Spinal cord (tissue), 10 donors: ENCODE data around the gene KBTBD12. TPM values are rescaled to one million over a fixed set of nuclear protein-coding genes. Genes with fewer than 3 reads are reported as not detected.
"Not testable (repeated sequence)": the region's sequence is repeated elsewhere in the genome, so short reads cannot be mapped to it uniquely, and the experiment has no call there.

Source experiments
- DNase-seq, 6 donors: peaks; one replicate each; pipeline versions ENCODE4 v3.0.0 to v3.0.0-alpha.2; 2013 to 2015; ENCODE audit warnings: low spot score in 6 of 6, low read depth in 4 of 6
- H3K27ac ChIP-seq: one replicate; pipeline ENCODE4 v1.5.1; 2013; ENCODE audit warnings: low read depth, low read length, control low read depth
- H3K27me3 ChIP-seq: one replicate; pipeline ENCODE4 v1.6.1; 2013; ENCODE audit warnings: low read length; ENCODE audit not compliant: control insufficient read depth, insufficient read depth
- H3K36me3 ChIP-seq: one replicate; pipeline ENCODE4 v1.6.1; 2013; ENCODE audit warnings: low read length; ENCODE audit not compliant: control insufficient read depth, insufficient read depth
- H3K4me1 ChIP-seq: one replicate; pipeline ENCODE4 v1.6.1; 2013; ENCODE audit warnings: low read length; ENCODE audit not compliant: control insufficient read depth, insufficient read depth
- H3K4me3 ChIP-seq: one replicate; pipeline ENCODE4 v1.5.1; 2013; ENCODE audit warnings: low read depth, low read length, control low read depth
- H3K9me3 ChIP-seq: one replicate; pipeline ENCODE4 v1.6.1; 2013; ENCODE audit warnings: low read length; ENCODE audit not compliant: control insufficient read depth, insufficient read depth
- WGBS: methylation state at CpG from one replicate; pipeline ENCODE4 v1.1.5; 2013; ENCODE audit warnings: missing lambda C conversion rate; ENCODE audit not compliant: insufficient coverage; 5-methylcytosine and 5-hydroxymethylcytosine counted together
- long read RNA-seq, 4 donors: transcript quantifications; one replicate each; lab custom pipeline, GENCODE V29; 2026
- polyA plus RNA-seq, 2 donors: library from polyadenylated mRNA; unstranded; fragments of 120-200 nt; gene quantifications; one replicate each; pipeline ENCODE4 v1.2.1, GENCODE V29; 2013; ENCODE audit not compliant: insufficient read length in 2 of 2
- total RNA-seq, 2 donors: library from RNA; depleted of rRNA in 1 of 2; stranded (reverse); fragments of 120-200 nt in 1 of 2; fragments of >200 nt in 1 of 2; gene quantifications; one replicate each; pipeline versions ENCODE4 v1.2.3 to v1.2.4, GENCODE V29; 2013 to 2014
- donor health status: healthy.

Gene KBTBD12
- total RNA-seq (1 to 10 TPM in 1 of 2 donors, under 1 TPM in 1; 0.94 to 1.8 TPM), polyA plus RNA-seq (1 to 10 TPM; 1.1 to 1.3 TPM)
- long read RNA-seq, donor 1, partial matches to known transcripts = 82 of 107 reads
- long read RNA-seq, donor 1, other reads (novel, unspliced or antisense) = 25 of 107 reads
- long read RNA-seq, donor 2 = 0 reads
- long read RNA-seq, donor 3, partial matches to known transcripts = 0 of 1 reads
- long read RNA-seq, donor 3, other reads (novel, unspliced or antisense) = 0 of 1 reads
- long read RNA-seq, donor 4 = 0 reads

DNA sequence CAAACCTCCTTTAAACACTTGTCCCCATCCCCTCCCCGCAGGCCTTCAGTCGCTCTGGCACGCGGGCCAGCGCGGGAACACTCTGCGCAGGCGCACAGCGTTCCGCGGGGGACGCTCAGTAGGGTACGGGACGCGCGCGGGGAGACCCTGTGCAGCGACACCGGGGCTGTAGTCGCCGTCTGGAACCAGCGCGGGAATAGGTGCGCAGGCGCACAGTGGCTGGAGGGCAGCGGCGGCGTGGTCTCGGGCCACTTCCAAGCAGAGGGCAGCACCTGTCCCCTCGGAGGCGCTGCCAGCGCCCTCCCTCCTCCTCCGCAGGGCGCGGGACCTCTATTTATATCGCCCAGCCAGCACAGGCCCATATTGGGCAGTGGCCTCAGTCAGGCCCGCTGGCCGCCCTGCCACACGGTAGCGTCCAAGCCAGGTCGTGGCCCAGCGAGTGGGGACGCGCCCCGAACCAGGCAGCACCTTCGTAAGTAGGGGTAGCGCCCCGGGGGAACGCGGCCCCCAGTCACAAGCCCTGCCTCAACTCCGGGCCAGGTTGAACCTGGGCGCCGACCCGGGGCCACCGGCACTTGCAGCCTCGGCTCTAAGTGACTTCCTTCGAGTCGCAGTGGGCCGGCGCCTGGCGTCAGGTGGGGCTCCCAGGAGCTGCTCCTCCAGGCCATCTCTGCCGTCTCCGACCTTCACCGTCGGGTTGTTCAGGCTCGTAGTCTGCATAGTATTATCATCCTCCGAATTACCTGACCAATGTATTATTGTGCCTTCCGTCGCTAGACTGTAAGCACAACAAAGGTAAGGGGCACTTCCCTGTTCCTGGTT lies at the start of gene KBTBD12:
KBTBD12 (plus strand) TSS at position 118 of the 822 bp plus-strand sequence. CDS start 7,830 bp downstream, outside the sequence.
- WGBS = 8% methylated on average over 67 of the region's 69 CpGs
- Histone ChIP-seq H3K36me3 (no peaks in the 10 kb centered on the region), H3K9me3 (no peaks in the 10 kb centered on the region), H3K4me1 (peaks cover 25% of the 10 kb centered on the region), H3K27ac (no peak within 1 kb of the TSS), H3K27me3 (peaks cover 6% of the 10 kb centered on the region), H3K4me3 (peak within 1 kb of the TSS; percentile 29)
- DNase-seq = peak in 2 of 6 donors; percentile 77 to 81

DNA sequence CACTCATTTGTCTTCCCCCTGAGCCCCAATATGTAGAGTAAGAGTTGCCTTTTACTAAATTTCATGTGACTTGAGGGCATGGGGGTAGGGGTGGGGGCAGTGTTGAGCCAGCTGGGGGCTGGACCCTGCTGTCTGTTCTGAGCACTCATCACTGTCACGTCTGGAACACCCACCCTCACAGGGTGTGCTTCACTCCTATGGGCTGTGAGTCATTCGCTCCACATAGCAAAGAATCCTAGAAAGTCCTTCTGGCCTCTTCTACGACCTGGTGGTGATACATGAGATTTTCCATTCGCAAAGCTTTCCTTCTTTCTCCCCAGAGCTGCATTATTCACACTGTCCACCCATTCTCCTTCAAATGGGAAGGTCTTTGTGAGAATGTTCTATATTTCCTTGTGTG lies 49.1 kb upstream of the KBTBD12 start:
- H3K4me1 ChIP-seq = no peaks in the 10 kb centered on the region
- no peak overlapping the region for H3K27ac ChIP-seq
- H3K4me3 ChIP-seq = no peak overlapping the region
- no peak for DNase-seq
- H3K36me3 ChIP-seq = no peaks in the 10 kb centered on the region
- no peaks in the 10 kb centered on the region for H3K9me3 ChIP-seq
- WGBS = 100% methylated on average over 1 of the region's 4 CpGs
- H3K27me3 ChIP-seq = no peaks in the 10 kb centered on the region

DNA sequence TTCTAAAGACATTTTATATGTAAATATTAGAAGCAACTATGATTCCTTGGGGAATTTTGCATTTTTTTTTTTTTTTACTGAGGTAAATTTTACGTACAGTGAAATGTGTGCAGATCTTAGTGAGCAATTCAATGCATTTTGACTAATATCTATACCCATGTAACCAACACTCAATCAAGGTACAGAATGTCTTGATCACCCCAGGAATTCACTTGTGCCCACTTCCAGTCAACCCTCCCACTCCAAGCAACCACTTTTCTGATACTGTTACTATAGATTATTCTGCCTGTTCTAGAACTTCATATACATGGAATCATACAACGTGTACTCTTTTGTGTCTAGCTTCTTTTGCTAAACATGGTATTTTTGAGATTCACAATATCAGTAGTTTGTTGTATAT lies 47.6 kb upstream of the KBTBD12 start:
- H3K9me3 ChIP-seq = no peaks in the 10 kb centered on the region
- H3K36me3 ChIP-seq = no peaks in the 10 kb centered on the region
- no peaks in the 10 kb centered on the region for H3K4me1 ChIP-seq
- no CpG with 5 or more reads among the region's 2 CpGs for WGBS
- no peak overlapping the region for H3K27ac ChIP-seq
- H3K4me3 ChIP-seq = no peak overlapping the region
- no peaks in the 10 kb centered on the region for H3K27me3 ChIP-seq
- DNase-seq = no peak

DNA sequence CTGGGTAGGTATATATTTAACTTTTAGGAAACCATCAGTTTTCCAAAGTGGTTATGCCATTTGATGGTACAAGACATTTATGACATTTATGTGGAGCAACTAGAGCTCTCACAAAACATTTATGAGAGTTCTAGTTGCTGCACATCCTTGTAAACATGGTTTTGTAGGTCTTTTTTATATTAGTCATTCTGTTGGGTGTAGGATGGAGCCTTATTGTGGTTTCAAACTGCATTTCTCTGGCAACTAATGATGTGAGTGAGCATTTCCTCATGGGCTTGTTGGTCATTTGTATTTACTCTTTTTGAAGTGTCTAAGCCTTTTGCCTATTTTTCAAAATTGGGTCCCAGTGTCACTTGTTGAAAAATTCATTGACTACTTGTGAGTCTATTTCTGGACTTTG lies 47.0 kb upstream of the KBTBD12 start:
- Histone ChIP-seq H3K36me3 (no peaks in the 10 kb centered on the region), H3K27ac (no peak overlapping the region), H3K9me3 (no peaks in the 10 kb centered on the region), H3K4me1 (no peaks in the 10 kb centered on the region), H3K4me3 (no peak overlapping the region), H3K27me3 (no peaks in the 10 kb centered on the region)
- no peak for DNase-seq

GRCh38 chr3:127870156-127870555 lies 44.9 kb upstream of the KBTBD12 start:
- H3K4me3 ChIP-seq = no peak overlapping the region
- peak in 2 of 6 donors; percentile 42 to 89 for DNase-seq

DNA sequence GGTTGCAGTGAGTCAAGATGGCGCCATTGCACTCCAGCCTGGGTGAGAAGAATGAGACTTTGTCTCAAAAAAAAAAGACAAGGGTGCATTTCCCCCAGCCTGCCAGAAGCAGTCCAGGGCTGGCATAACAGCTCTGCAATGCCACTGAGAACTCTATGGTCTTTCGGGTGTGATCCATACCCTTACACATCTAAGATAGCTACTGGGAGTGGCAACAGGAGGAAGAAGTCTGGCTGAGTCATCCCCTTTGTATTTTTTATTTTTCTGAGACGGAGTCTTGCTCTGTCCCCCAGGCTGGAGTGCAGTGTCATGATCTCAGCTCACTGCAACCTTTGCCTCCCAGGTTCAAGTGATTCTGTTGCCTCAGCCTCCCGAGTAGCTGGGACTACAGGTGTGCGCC lies 40.9 kb upstream of the KBTBD12 start:
- H3K36me3 ChIP-seq, H3K27me3 ChIP-seq, H3K4me3 ChIP-seq, DNase-seq, H3K9me3 ChIP-seq, H3K27ac ChIP-seq, H3K4me1 ChIP-seq: not testable (repeated sequence)
- WGBS = 98% methylated on average over 5 of the region's 5 CpGs

More at GRCh38 chr3:127870156-127870555, 44.9 kb upstream of the KBTBD12 start:
- Histone ChIP-seq H3K27me3 (no peaks in the 10 kb centered on the region), H3K4me1 (no peaks in the 10 kb centered on the region), H3K36me3 (no peaks in the 10 kb centered on the region), H3K9me3 (no peaks in the 10 kb centered on the region), H3K27ac (no peak overlapping the region)
- WGBS = 60% methylated on average over 1 of the region's 4 CpGs

DNA sequence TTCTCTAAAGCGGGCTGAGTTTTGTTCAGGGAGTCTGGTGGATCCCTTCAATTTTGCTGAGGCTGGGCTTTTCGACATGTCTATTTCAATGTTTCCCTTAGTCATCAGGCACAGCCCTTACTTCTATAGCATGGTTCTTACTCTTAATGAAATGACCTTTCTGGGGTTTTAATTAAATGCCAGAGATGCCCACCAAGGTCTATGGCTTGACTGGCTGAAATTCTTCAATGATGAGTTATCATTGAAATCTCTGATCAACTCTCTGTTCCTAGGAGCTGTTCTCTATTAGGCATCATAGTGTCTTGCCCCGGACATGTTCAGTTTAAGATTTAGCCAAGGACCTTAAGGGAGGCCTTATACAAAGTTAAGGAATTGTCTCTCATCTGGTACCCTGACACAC lies 33.4 kb upstream of the KBTBD12 start:
- no peaks in the 10 kb centered on the region for H3K9me3 ChIP-seq
- 73% methylated on average over 3 of the region's 3 CpGs for WGBS
- no peaks in the 10 kb centered on the region for H3K27me3 ChIP-seq
- no peak overlapping the region for H3K4me3 ChIP-seq
- no peak for DNase-seq
- H3K36me3 ChIP-seq = no peaks in the 10 kb centered on the region
- peaks cover 5% of the 10 kb centered on the region for H3K4me1 ChIP-seq
- no peak overlapping the region for H3K27ac ChIP-seq

DNA sequence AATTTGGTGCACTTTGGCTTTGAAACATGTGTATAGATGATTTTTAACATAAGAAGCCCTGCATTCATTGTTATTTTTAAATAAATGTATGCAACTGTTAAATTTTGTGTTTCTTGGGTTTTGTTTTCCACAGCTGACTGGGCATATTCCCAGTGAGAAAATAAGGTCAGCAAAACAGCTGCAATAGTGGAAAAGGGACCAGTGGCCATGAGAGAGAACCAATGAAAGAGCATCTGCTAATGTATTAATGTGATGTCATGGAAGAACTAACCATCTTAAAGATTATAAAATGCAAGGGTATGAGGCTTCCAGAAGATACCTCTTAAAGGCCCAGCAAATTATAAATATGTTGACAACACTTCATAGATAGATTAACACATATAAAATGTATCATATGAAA lies 31.0 kb upstream of the KBTBD12 start:
- Histone ChIP-seq H3K4me1 (peaks cover 18% of the 10 kb centered on the region), H3K9me3 (no peaks in the 10 kb centered on the region), H3K27me3 (no peaks in the 10 kb centered on the region), H3K27ac (no peak overlapping the region), H3K36me3 (no peaks in the 10 kb centered on the region), H3K4me3 (no peak overlapping the region)
- no peak for DNase-seq

DNA sequence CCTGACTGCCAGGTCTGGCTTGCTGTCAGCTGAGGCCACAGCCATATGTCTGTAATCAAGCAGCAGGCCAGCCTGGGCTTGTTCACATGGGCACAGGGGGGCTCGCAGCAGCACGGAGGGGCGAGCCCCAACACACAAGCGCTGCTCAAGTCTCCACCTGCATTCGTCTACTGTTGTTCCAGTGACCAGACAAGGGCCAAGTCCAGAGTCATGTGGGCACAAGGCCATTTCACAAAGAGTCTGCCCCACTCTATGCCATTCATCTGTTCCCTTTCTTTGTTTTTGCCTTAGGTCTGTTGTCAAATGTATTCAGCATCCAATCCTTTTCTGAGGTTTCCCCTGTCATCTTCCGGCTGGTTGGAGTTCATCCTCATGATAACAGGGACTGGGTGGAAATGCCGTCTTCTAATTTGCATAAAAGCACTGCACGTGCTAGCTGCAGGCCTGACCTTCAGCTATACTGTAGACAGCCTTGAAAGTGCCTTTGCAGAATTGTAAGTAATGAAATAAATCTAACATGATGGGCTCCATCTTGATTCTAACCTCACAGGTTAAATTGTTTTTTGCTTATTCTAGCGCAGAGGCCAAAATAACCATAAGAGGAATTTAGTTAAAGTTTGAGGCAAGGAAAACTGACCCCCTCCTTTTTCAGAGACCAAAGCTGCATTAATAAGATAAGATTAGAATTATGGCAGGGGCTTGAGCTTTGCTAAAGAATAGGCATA lies 28.6 kb upstream of the KBTBD12 start:
- peak in 2 of 6 donors; percentile 44 to 67 for DNase-seq
- peaks cover 18% of the 10 kb centered on the region for H3K4me1 ChIP-seq
- H3K27ac ChIP-seq = no peak overlapping the region
- no peak overlapping the region for H3K4me3 ChIP-seq
- no peaks in the 10 kb centered on the region for H3K36me3 ChIP-seq
- H3K9me3 ChIP-seq = no peaks in the 10 kb centered on the region
- WGBS = 32% methylated on average over 7 of the region's 9 CpGs
- H3K27me3 ChIP-seq = no peaks in the 10 kb centered on the region
